Calu3 (cell line): Measurements from ENCODE around the gene CMC1. TPM values are rescaled to one million over a fixed set of nuclear protein-coding genes. Genes with fewer than 3 reads are reported as not detected.

ENCODE experiments used
- BruUV-seq: library from RNA; stranded (reverse); fragments of 400-500 nt; replicated peaks from 2 replicates; lab custom pipeline; 2021; lab: Mats Ljungman, UMichigan
- CTCF ChIA-PET: fragments of 300-600 bp; sonication (Branson Sonifier 250); formaldehyde crosslinking; loops from one replicate; lab custom pipeline; 2022; ENCODE audit warnings: antibody characterized with exemption; lab: Charles Lee
- DNase-seq: peaks from one replicate; pipeline ENCODE4 v3.0.0; 2022
- H3K27ac Mint-ChIP-seq: one replicate; pipeline ENCODE4 v1.8.0; 2022; ENCODE audit warnings: mixed read lengths; ENCODE audit not compliant: unreplicated experiment
- H3K27me3 Mint-ChIP-seq: one replicate; pipeline ENCODE4 v1.8.0; 2022; ENCODE audit warnings: mixed read lengths; ENCODE audit not compliant: unreplicated experiment
- H3K36me3 Mint-ChIP-seq: one replicate; pipeline ENCODE4 v1.8.0; 2022; ENCODE audit warnings: mild to moderate bottlenecking, moderate library complexity, mixed read lengths; ENCODE audit not compliant: insufficient read depth, unreplicated experiment
- H3K4me1 Mint-ChIP-seq: one replicate; pipeline ENCODE4 v1.8.0; 2022; ENCODE audit warnings: mild to moderate bottlenecking, low read depth, mixed read lengths; ENCODE audit not compliant: unreplicated experiment
- H3K4me3 Mint-ChIP-seq: one replicate; pipeline ENCODE4 v1.8.0; 2022; ENCODE audit warnings: mild to moderate bottlenecking, low read depth, moderate library complexity, mixed read lengths; ENCODE audit not compliant: unreplicated experiment
- H3K9me3 Mint-ChIP-seq: one replicate; pipeline ENCODE4 v1.8.0; 2022; ENCODE audit warnings: low read depth, mixed read lengths; ENCODE audit not compliant: unreplicated experiment
- intact Hi-C: fragments of 100-400 bp; cut with micrococcal nuclease; formaldehyde crosslinking; loops from one replicate; pipeline ENCODE4 v1.10.0; 2022; ENCODE audit not compliant: unreplicated experiment
- total RNA-seq: library from RNA; stranded (reverse); gene quantifications from 2 replicates; pipeline ENCODE4 v1.2.3, GENCODE V29; 2022
- TF ChIP-seq, protein P1 (sequence below): fragments of 200-600 bp; IDR thresholded peaks from one replicate; pipeline ENCODE4 v1.8.0; 2022; ENCODE audit warnings: antibody characterized with exemption; ENCODE audit not compliant: unreplicated experiment

Gene CMC1
- total RNA-seq, 1 experiment from 2014 or later, result 32.0 TPM

DNA sequence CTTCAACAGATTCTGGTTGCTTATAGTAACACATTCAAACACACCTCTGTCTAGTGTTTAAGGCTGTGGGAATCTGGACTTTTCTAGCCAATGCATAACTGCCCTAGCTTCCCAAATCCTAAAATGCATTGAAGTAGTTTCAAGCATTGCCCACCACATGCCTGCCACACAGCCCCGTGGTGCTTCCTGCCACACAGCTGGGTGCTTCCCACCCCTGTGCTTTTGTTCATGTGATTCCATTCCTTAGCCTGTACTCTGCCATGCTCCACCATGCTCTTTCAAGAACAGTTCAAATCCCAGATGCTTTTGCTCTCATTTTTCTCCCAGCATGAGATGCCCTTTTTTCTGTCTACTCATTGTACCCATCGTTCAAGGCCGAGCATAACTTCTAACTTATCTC is 2.3 kb upstream of the CMC1 start:
- Mint-ChIP-seq H3K27ac (no peak overlapping the region), H3K4me1 (peaks cover 21% of the 10 kb centered on the region), H3K9me3 (no peaks in the 10 kb centered on the region), H3K36me3 (peaks cover 17% of the 10 kb centered on the region), H3K27me3 (no peaks in the 10 kb centered on the region), H3K4me3 (no peak overlapping the region)
- no TSS peak for BruUV-seq
- CTCF ChIA-PET, result no interaction called here
- intact Hi-C loops, result no loop called here
- no peak for DNase-seq
- TF ChIP-seq, protein P1, sequence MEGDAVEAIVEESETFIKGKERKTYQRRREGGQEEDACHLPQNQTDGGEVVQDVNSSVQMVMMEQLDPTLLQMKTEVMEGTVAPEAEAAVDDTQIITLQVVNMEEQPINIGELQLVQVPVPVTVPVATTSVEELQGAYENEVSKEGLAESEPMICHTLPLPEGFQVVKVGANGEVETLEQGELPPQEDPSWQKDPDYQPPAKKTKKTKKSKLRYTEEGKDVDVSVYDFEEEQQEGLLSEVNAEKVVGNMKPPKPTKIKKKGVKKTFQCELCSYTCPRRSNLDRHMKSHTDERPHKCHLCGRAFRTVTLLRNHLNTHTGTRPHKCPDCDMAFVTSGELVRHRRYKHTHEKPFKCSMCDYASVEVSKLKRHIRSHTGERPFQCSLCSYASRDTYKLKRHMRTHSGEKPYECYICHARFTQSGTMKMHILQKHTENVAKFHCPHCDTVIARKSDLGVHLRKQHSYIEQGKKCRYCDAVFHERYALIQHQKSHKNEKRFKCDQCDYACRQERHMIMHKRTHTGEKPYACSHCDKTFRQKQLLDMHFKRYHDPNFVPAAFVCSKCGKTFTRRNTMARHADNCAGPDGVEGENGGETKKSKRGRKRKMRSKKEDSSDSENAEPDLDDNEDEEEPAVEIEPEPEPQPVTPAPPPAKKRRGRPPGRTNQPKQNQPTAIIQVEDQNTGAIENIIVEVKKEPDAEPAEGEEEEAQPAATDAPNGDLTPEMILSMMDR, result no peak

DNA sequence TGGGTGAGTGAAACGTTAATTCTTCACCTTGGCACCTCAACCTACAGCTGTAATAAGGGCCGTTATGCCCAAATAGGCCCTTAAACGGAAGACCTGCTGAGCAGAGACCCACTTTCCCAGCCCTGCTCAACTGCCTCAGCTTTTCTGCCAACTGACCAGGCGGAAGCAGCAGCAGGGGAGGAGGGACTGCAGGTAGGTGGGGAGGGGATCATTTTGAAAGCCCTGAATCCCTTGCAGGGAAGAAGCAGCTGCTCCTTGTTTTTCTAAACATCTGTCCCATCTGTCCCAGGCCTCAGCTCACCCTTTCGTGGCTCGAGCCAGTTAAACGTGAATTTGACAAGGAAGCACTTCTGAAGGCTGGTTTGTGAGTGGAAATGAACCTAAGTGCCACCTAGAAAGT is 978 bp upstream of the CMC1 start:
- H3K27ac Mint-ChIP-seq, result no peak overlapping the region
- no peaks in the 10 kb centered on the region for H3K9me3 Mint-ChIP-seq
- intact Hi-C loops, result no loop called here
- peak overlapping the region; percentile 85 for H3K4me3 Mint-ChIP-seq
- no peaks in the 10 kb centered on the region for H3K27me3 Mint-ChIP-seq
- H3K4me1 Mint-ChIP-seq, result peaks cover 30% of the 10 kb centered on the region
- TF ChIP-seq, protein P1, result no peak
- peaks cover 17% of the 10 kb centered on the region for H3K36me3 Mint-ChIP-seq
- CTCF ChIA-PET, result no interaction called here
- DNase-seq, result no peak
- no TSS peak for BruUV-seq

- Mint-ChIP-seq H3K9me3 (no peaks in the 10 kb centered on the region), H3K27ac (no peak overlapping the region), H3K27me3 (no peaks in the 10 kb centered on the region), H3K4me1 (peaks cover 33% of the 10 kb centered on the region), H3K4me3 (peak overlapping the region; percentile 85), H3K36me3 (peaks cover 17% of the 10 kb centered on the region)
- intact Hi-C loops, result no loop called here
- TSS peak; percentile 65 for BruUV-seq
- DNase-seq, result no peak
- TF ChIP-seq, protein P1, result no peak
- CTCF ChIA-PET, result interaction anchor here (0.6 kb wide), 1 partner anchor 11 kb away, joined by 3 read pairs; no protein-coding TSS in a partner anchor
Observed at GRCh38 chr3:28242519-28242918, 1.1 kb downstream of the CMC1 start.

DNA sequence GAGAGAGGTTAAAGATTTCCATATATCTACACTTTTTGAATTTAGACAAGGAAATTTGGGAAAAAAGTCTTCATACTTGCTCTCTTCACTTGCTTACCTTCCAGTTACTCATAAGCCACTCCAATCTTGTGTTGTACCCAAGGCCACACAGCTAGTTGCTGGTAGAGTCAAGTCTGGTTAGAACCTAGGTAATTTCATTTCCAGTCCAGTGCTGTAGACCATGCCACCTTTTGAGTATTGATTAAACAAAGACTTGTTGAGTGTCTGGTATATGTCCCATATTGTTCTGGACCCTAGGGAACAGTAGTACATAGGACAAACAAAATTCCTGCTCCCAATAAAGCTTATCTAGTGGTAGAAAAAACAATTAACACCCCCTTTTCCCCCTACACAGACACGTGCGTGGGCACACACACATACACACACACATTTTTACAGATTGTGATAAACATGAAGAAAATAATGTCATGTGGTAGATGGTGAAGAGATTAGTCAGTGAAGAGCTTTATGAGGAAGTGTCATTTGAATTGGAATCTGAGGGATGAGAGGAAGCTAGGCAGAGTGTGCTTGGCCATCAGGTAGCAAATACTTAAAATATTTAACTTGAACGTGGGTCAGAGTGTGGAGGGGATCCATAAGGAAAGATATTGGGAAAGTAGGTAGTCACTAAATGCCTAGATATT is 2.1 kb downstream of the CMC1 start:
- H3K4me1 Mint-ChIP-seq, result peaks cover 33% of the 10 kb centered on the region
- CTCF ChIA-PET, result interaction anchor here (0.6 kb wide), 1 partner anchor 667 kb away, joined by 3 read pairs; no protein-coding TSS in a partner anchor
- H3K4me3 Mint-ChIP-seq, result no peak overlapping the region
- TF ChIP-seq, protein P1, result no peak
- H3K27ac Mint-ChIP-seq, result no peak overlapping the region
- intact Hi-C loops, result no loop called here
- H3K36me3 Mint-ChIP-seq, result peaks cover 17% of the 10 kb centered on the region
- no peaks in the 10 kb centered on the region for H3K9me3 Mint-ChIP-seq
- no peaks in the 10 kb centered on the region for H3K27me3 Mint-ChIP-seq
- no TSS peak for BruUV-seq
- DNase-seq, result no peak
